Stimulated activated CD4-positive, alpha-beta T cell treated with anti-CD3 and anti-CD28 coated beads, Interleukin-2, amount 100 ng/mL, for 48 hours (primary cell): Measurements from ENCODE around the gene PAEP.

Experiments
- DNase-seq, 2 donors: peaks; one replicate each; pipeline ENCODE4 v3.0.0-alpha.2; 2020

PAEP gene

GRCh38 chr9:135579889-135580660 is 18.5 kb downstream of the PAEP start:
- DNase-seq: no peak

- no peak for DNase-seq
Measured at GRCh38 chr9:135580664-135581380, 19.3 kb downstream of the PAEP start.

- DNase-seq: no peak
Measured at GRCh38 chr9:135581636-135582426, 20.3 kb downstream of the PAEP start.

- DNase-seq: no peak
Measured at GRCh38 chr9:135582541-135582940, 21.0 kb downstream of the PAEP start.

GRCh38 chr9:135582966-135583687 is 21.6 kb downstream of the PAEP start:
- no peak for DNase-seq

- DNase-seq: no peak
Measured at GRCh38 chr9:135583688-135584011, 22.1 kb downstream of the PAEP start.

GRCh38 chr9:135584371-135584770 is 22.8 kb downstream of the PAEP start:
- DNase-seq: no peak

GRCh38 chr9:135584934-135585333 is 23.4 kb downstream of the PAEP start:
- DNase-seq: no peak

- no peak for DNase-seq
Measured at GRCh38 chr9:135586601-135587109, 25.1 kb downstream of the PAEP start.

GRCh38 chr9:135587658-135588057 is 26.1 kb downstream of the PAEP start:
- DNase-seq: no peak

GRCh38 chr9:135588371-135588770 is 26.8 kb downstream of the PAEP start:
- no peak for DNase-seq

- DNase-seq: no peak
Measured at GRCh38 chr9:135588886-135589595, 27.5 kb downstream of the PAEP start.

- DNase-seq: no peak
Measured at GRCh38 chr9:135589596-135590485, 28.3 kb downstream of the PAEP start.

GRCh38 chr9:135590486-135591079 is 29.0 kb downstream of the PAEP start:
- DNase-seq: no peak

GRCh38 chr9:135591506-135592330 is 30.2 kb downstream of the PAEP start:
- no peak for DNase-seq

- no peak for DNase-seq
Measured at GRCh38 chr9:135592331-135592590, 30.7 kb downstream of the PAEP start.

GRCh38 chr9:135592625-135593024 is 31.1 kb downstream of the PAEP start:
- DNase-seq: no peak

GRCh38 chr9:135596211-135596610 is 34.7 kb downstream of the PAEP start:
- DNase-seq: no peak

GRCh38 chr9:135600296-135600817 is 38.8 kb downstream of the PAEP start:
- DNase-seq: no peak

GRCh38 chr9:135601988-135602387 is 40.4 kb downstream of the PAEP start:
- no peak for DNase-seq
